Measurements from ENCODE around the gene ZBTB45. TPM values are rescaled to one million over a fixed set of nuclear protein-coding genes. Genes with fewer than 3 reads are reported as not detected.

The ZBTB45 gene
- total RNA-seq, 2 experiments from 2014 or later: 10.7 to 14.7 TPM

DNA sequence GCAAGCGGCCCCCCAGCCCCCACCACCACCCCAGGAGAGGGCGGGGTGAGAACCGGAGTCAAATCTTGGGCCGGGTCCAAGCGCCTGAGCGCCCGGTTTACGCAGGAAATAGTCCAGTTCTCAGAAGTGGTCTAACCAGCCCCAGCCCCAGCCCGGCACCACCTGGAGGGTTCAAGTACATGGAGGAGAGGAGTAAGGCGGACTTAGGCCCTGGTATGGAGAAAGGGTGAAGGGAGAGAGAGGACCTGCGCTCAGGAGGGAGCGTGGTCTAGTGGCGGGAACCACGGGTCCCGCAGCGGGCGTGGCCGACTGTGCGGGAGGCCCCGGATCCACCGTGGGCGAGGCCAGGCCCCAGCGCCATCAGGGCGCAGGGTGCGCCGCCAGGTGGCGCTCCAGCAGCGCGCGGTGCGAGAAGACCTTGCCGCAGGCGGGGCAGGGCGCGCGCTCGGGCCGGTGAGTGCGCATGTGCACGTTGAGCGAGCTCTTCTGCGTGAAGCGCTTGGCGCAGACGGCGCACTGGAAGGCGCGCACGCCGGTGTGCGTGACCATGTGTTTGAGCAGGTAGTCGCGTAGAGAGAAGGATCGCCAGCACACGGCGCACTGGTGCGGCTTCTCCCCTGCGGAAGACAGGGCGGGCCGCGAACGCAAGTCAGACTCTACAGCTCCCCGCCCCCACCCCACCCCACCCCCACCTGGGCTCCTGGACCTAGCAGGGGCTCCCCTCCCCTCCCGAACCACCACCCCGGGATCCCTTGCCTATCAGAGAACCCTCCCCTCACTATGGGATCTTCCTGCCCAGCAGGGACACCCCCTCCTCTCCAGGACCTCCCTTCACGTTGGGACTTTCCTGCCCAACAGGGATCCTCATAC is 5.7 kb downstream of the ZBTB45 start:
- Histone ChIP-seq H3K36me3 (ENCODE audit: insufficient read depth, low read length) (peaks cover 31% of the 10 kb centered on the region), H2AFZ (ENCODE audit: low read length) (no peak overlapping the region), H3K4me1 (ENCODE audit: insufficient read depth, low read length, poor library complexity, severe bottlenecking) (peaks cover 15% of the 10 kb centered on the region), H4K20me1 (ENCODE audit: insufficient read depth, low read length) (no peaks in the 10 kb centered on the region), H3K4me2 (ENCODE audit: low read length) (peak overlapping the region; percentile 49; the same call in 1 of the 2 replicates), H3K27ac (ENCODE audit: low read depth, low read length, poor library complexity, severe bottlenecking) (no peak overlapping the region), H3K9me2 (ENCODE audit: insufficient read depth, low read length) (no peaks in the 10 kb centered on the region), H3K9me3 (ENCODE audit: low read length) (no peaks in the 10 kb centered on the region), H3K4me3 (ENCODE audit: low read depth, low read length, poor library complexity, severe bottlenecking) (no peak overlapping the region), H3K79me2 (ENCODE audit: insufficient read depth, low read depth, low read length) (peaks cover 10% of the 10 kb centered on the region; the same call in 1 of the 2 replicates)
- TF ChIP-seq EZH2phosphoT487 (IDR thresholded peaks at IDR 0.05; ENCODE audit: borderline replicate concordance, low read depth, low read length) (no peak), CTCF (conservative IDR thresholded peaks at IDR 0.05; ENCODE audit: low read length) (peak; percentile 76)
- CTCF ChIA-PET (ENCODE audit: unreplicated experiment): interaction anchor here (0.6 kb wide), 2 partner anchors 13 to 37 kb away, joined by 3 to 4 read pairs; no protein-coding TSS in a partner anchor
- intact Hi-C loops (cut with micrococcal nuclease; ENCODE audit: unreplicated experiment): loop anchor here (2.0 kb wide), 1 partner anchor 59 kb away; the partner anchor contains the start of gene MZF1
- POLR2A ChIA-PET: interaction anchor here (0.7 to 1.3 kb wide), 3 partner anchors 14 to 62 kb away, joined by 3 to 4 read pairs (median 3); no protein-coding TSS in a partner anchor
- DNase-seq (ENCODE audit: low spot score): peak; percentile 56
- no TSS peak for BruUV-seq (replicated peaks)

- Histone ChIP-seq H3K4me2 (ENCODE audit: low read length) (peak overlapping the region; percentile 30; the same call in 1 of the 2 replicates), H2AFZ (ENCODE audit: low read length) (no peak overlapping the region), H3K4me3 (ENCODE audit: low read depth, low read length, poor library complexity, severe bottlenecking) (no peak overlapping the region), H3K27ac (ENCODE audit: low read depth, low read length, poor library complexity, severe bottlenecking) (no peak overlapping the region), H3K9me2 (ENCODE audit: insufficient read depth, low read length) (no peaks in the 10 kb centered on the region), H3K4me1 (ENCODE audit: insufficient read depth, low read length, poor library complexity, severe bottlenecking) (peaks cover 11% of the 10 kb centered on the region), H3K79me2 (ENCODE audit: insufficient read depth, low read depth, low read length) (peaks cover 3% of the 10 kb centered on the region; the same call in 1 of the 2 replicates), H3K9me3 (ENCODE audit: low read length) (no peaks in the 10 kb centered on the region), H4K20me1 (ENCODE audit: insufficient read depth, low read length) (no peaks in the 10 kb centered on the region), H3K36me3 (ENCODE audit: insufficient read depth, low read length) (peaks cover 31% of the 10 kb centered on the region)
- ChIA-PET CTCF (ENCODE audit: unreplicated experiment) (interaction anchor here (0.6 kb wide), 1 partner anchor 14 kb away, joined by 3 read pairs; no protein-coding TSS in a partner anchor), POLR2A (interaction anchor here (0.7 to 1.3 kb wide), 2 partner anchors 13 to 29 kb away, joined by 3 read pairs; no protein-coding TSS in a partner anchor)
- DNase-seq (ENCODE audit: low spot score): no peak
- TF ChIP-seq CTCF (conservative IDR thresholded peaks at IDR 0.05; ENCODE audit: low read length) (no peak), EZH2phosphoT487 (IDR thresholded peaks at IDR 0.05; ENCODE audit: borderline replicate concordance, low read depth, low read length) (no peak)
- intact Hi-C loops (cut with micrococcal nuclease; ENCODE audit: unreplicated experiment): no loop called here
- no TSS peak for BruUV-seq (replicated peaks)
Observed at GRCh38 chr19:58513213-58513693, 6.4 kb downstream of the ZBTB45 start.
